Measurements from ENCODE around the gene GRK3. TPM values are rescaled to one million over a fixed set of nuclear protein-coding genes. Genes with fewer than 3 reads are reported as not detected.
A peak's percentile ranks its signal among the peaks of the same experiment; 100 is the strongest.
"Not testable (repeated sequence)": the region's sequence is repeated elsewhere in the genome, so short reads cannot be mapped to it uniquely, and the experiment has no call there.

GRK3 gene
- total RNA-seq, 1 donor from 2014 or later = 62.9 TPM

DNA sequence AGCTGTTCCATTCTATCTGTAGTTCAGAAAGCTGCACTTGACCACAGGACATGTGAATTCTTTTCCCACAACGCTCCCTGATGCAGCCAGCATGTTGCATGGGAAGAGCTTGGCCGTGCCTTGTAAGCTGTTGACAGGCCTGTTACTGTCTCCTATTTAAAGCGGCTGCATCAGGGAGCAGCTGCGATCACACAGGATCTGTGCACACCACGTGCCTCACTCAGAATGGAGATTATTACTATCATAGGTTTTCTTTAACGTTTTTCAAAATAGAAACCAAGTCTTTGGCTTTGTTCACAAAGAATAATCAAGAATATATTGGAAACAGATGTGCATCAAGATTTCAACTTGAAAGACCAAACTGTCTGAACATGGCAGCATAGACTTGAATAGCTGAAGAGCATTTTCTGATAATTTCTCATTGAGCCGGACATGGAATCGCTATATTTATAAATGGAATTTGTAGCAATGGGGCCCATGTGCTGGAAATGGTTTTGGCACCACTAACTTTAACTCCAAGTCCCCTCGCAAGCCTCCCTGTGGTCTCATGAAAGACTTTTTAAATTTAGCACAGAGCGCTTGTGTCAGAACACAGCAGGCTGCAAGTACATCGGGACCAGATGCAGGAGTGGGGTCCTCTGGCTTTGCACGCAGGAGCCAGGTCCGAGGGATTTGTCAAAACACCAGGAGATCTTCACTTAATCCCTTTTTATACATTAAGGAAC lies 136.7 kb downstream of the GRK3 start:
- peak; percentile 48 for DNase-seq

DNA sequence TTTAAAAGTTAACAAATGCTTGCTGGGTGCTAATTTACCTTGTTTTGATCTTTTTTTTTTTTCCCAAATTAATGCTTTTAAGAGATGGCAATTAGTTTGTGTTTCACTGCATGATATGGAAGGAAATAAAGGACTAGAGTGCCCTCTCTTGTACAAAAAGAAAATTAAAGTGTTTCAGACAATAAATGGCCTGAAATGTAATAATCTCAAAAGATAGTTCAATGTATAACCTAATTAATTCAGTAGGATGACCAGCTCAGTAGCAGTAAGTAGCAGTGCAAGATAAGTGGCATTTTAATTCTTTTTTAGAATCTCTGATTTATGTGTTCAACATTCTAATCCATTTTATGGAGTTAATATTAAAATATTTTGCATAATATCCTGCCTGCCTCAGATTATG lies 137.6 kb downstream of the GRK3 start:
- DNase-seq = no peak

DNA sequence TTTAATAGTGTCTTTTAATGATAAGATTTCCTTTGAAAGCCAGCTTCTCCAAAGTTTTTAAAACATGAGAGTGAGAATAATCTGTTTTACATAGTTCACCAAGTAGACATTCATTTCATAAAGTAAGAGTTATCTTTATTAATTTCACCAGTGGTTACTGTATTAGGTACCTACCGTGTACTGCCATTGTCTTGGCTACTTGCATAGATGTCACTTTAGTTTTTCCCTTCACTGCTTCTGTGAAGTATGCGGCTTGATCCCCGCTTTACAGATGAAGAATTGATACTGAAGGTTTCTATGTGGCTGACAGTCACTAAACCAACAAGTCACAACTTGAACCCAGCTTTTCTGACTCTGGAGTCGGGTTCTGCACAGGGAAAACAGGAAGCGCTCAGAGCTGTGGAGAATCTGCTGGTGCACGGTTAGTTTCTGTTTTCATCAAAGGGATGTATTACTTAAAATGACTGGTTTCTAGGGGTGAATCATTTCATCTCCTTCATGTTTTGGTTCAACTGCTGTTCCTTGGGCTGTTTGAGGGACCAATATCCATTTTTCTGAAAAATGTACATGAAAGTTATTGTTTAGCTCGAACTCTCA lies 138.2 kb downstream of the GRK3 start:
- DNase-seq = no peak

DNA sequence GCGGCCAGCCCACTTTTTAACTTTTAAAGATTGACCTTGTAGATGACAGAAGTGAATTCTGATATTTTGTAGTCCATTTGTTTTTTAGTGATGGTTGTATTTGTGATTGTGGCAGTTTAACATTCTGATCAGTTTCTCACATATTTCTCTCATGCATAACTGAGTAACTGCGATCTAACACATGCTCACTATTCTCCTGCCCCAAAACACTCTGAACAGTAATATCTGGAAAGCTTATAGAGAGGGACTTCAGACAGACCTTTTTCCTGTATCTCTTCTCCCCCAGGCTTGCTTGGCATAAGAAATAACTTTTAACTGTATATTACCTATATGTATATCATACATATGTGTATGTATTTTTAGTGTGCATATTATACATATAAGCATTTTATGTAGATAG lies 140.2 kb downstream of the GRK3 start:
- no peak for DNase-seq

- no peak for DNase-seq
Observed at GRCh38 chr22:25706197-25706596, 141.7 kb downstream of the GRK3 start.

- DNase-seq = not testable (repeated sequence)
Observed at GRCh38 chr22:25708430-25708829, 144.0 kb downstream of the GRK3 start.

- no peak for DNase-seq
Observed at GRCh38 chr22:25709758-25710157, 145.3 kb downstream of the GRK3 start.

DNA sequence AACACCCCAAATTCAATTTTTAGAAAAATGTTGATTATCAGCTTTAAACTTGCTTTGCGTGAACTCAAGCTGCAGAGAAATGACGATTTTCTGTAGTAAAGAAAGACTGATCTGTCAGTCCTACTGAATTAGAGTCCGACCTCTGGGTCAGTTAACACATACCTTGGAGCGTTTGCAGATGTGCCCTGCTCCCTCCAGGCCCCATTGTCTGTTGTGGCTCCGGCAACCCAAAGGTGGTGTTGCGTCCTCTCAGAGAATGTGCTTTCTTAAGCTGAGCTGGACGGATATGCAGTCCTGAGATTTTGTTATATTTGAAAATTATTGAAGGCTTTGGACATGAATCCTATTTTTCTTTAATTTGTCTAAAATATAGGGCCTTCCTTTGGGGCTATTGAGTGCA lies 146.0 kb downstream of the GRK3 start:
- DNase-seq = no peak

DNA sequence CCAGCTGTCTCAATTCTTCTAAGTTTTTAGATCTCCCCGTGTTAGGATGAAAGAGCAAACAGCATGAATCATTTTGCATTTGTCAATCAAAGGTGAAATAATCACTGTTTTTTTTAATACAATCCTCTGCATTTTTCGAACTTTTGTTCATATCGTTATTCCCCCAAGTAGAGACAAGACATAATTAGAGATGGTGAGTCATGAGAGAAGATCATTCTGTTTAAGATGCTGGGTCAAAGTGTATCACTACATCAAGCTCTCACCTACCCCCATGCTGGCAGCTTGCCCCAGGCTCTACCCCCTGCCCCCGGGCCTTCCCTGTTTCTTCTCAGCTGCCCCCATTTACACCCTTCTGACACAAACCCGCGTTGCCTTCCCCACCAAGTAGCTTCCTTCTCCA lies 147.0 kb downstream of the GRK3 start:
- DNase-seq = no peak

DNA sequence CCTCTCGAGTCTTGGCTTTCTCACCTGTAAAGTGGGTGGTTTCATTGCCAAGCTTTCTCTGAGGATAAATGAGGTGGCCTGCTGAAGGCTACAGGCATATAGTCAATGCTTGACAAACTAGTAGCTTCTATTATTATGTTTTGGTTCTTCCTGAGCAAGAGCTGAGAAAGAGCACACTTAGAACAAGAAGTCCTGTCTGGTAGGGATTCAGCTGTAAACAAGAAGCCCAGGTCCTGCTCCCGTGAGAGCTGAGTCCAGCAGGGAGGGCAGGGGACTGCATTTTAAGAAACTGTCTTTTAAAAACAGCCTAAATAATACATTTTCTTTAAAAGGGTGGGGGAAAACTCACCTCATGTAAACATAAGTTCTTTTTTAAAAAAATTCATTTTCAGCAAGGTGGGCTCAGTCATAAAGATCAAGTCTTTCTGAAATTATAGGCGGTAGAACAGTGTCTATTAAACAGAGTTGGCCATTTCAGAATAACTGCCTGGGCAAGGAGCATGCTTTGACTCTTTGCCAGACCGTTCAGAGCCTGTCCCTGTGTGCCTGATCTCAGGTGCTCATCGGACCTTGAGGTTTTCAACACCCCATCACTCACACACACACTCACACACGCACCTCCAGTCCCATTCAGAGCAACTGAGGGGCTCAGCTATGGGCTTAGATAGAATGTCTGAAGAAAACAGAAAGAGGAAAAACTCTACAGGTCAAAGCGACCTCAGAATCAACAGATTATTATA lies 148.4 kb downstream of the GRK3 start:
- no peak for DNase-seq

DNA sequence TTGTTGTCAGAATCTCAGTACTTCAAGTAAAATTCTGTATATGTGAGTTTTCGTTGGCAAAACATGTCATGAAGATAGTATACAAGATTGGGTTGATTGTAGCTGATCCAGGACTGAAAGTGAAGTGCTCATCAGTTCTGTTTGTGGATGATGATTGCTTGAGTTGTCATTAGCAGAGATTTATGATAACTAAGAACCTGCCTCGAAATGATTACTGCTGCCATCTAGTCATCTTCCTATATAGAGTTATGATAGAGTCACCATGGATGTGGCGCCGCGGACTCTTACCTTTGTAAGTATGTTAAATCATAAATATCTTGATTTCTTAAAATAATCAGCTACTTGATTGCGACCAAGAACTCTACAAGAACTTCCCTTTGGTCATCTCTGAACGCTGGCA lies 149.6 kb downstream of the GRK3 start:
- no peak for DNase-seq

DNA sequence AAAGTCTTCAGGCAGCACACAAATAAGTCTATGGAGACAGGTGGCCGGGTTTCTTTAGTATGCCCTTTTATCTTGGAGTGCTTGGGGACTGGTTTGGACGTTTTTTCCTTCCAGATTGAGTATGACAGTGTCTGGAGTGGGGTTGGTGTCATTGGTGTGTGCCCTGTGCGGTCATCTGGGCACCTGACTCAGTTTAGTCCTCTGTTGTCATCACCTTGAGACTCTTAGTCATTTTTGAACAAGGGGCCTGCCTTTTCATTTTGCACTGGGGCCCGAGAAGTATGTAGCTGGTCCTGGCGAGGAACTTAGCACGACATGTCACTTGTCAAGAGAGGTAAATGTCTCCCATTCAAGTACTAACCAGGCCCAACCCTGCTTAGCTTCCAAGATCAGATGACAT lies 150.3 kb downstream of the GRK3 start:
- no peak for DNase-seq

DNA sequence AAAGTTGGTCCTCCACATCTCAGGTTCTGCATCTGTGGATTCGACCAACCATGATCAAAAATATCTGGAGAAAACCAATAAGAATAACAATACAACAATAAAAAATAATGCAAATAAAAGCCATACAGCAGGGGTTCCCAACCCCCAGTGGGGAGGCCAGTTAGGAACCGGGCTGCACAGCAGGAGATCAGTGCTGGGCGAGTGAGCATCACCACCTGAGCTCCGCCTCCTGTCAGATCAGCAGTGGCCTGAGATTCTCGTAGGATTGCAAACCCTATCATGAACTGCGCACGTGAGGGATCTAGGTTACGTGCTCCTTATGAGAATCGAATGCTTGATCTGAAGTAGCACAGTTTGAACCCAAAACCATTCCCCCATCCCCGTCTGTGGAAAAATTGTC lies 152.2 kb downstream of the GRK3 start:
- DNase-seq = no peak

DNA sequence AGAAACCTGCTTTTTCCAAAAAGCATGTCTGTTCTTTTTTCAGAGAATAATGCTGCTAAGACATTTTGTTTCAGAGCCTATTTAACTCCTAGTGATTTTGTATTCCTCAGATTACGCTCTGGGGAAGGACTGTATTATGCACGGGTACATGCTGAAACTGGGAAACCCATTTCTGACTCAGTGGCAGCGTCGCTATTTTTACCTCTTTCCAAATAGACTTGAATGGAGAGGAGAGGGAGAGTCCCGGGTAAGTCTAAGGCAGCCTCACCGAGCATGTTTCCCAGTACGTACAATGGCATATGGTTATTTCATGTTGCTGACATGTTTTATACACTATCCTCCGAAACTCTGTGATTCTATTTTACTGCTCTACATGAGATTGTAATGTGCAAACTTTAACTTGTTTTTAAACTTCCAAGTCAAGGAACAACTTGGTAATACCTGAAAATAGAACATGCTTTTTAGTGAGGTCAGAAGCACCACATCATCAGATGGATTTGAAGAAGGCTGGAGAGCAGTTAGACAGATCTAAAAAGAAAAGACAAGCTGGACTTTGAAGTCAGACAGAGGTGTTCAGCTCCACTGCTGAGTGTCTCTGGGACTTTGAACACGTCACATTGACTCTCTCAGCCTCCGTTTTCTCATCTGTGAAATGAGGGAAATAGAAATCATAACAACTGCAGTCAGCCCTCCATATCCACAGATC lies 153.8 kb downstream of the GRK3 start:
- DNase-seq = no peak

GRCh38 chr22:25722223-25722622 lies 157.7 kb downstream of the GRK3 start:
- DNase-seq = no peak

DNA sequence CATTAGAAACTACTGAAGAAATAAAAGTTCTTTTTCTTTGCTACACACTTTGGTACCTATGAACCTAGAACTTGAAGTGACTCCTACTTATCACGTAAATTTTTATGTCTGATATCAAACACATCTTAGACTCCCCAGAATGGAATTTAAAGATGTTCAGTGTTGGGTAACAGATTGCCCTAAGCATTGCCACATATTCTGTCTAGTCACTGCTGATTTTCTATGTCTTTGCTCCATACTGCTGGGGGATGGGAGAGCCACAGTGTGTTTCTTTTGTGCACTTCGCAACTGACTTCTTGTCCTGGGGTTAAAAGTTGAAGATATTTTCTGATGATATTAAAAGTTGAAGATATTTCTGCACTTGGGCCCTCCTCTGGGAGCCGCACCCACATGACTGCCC lies 158.2 kb downstream of the GRK3 start:
- DNase-seq = no peak

- no peak for DNase-seq
Observed at GRCh38 chr22:25726241-25726640, 161.8 kb downstream of the GRK3 start.

DNA sequence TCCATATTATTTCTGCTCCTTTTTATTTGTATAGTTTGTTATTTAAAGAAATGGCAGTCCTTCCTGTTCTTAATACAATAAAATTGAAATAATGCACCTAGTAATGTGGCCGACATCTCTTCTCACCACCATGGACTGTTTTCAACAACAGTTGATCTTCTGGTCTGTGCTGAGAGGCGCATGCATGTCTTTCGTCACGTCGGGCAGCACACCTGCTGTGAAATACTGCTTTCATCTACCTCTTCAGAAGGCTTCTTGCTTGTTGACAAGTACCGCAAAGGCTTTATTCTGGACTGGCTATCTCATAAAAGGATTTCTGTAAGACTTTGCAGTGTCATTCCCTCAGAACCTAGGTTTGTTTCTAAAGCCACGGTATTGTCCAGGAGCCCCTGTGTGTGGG lies 163.6 kb downstream of the GRK3 start:
- no peak for DNase-seq

- no peak for DNase-seq
Observed at GRCh38 chr22:25729016-25729995, 164.8 kb downstream of the GRK3 start.

DNA sequence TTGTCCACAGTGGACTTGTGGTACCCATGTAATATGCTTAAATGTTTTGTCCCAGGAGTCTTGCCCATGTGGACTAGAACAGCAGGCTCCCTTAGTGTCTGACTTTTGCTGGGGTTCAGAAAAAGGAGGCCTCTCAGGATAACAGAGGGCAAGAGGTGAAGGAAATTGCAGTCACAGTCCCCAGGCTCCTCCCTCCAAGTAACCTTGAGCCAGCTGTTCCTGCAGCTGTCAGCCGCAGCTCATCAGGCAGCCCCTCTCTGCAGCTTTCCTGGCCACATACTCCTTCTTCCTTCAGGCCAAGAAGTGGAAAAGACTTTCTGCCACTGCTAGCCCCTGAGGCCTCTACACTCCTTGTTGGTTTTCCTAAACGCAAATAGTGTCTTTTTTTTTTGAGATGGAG lies 171.2 kb downstream of the GRK3 start:
- DNase-seq = no peak

DNA sequence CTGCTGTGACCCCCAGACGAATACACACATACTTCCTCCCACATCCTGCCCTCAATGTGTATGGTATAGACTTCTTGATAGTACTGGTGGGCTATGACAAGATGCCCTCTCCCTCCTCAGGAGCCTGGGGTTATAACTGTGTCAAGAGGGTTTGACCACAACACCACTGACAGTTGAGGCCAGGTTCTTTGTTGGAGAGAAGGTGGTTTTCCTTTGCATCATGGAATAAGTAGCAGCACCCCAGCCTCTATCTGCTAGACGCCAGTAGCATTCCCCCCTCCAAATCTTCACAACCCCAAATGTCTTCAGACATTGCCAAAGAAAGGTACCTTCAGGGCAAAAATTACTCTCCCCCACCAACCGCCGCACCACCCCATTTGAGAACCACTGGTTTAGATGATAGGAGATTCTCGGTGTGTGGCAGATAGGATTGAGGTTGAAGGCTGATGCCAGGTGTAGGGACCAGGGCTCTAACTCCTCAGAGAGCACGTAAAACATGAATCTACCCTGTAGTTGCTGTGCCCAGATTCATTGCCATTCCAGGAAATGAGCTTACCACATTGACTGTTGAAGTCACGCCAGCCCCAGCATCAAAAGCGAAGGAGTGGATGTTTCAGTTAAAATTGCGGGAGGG lies 172.0 kb downstream of the GRK3 start:
- DNase-seq = no peak
